GM12878 (cell line): ENCODE data around the gene COL26A1.

ENCODE experiments used
- CHD1 ChIP-seq: IDR thresholded peaks from 2 replicates; pipeline ENCODE4 v1.6.1; 2012; ENCODE audit warnings: low read depth, low read length, improper control_type of control experiment
- EZH2 ChIP-seq: IDR thresholded peaks from 2 replicates; pipeline ENCODE4 v1.6.1; 2012; ENCODE audit warnings: low read depth, mild to moderate bottlenecking, control low read depth, inconsistent platforms, low read length, borderline replicate concordance; ENCODE audit not compliant: control insufficient read depth
- GABPA ChIP-seq: IDR thresholded peaks from 2 replicates; pipeline ENCODE4 v1.6.1; 2014; ENCODE audit warnings: antibody characterized with exemption, low read depth, mild to moderate bottlenecking, inconsistent platforms
- KAT2A ChIP-seq: conservative IDR thresholded peaks from 2 replicates; pipeline ENCODE4 v1.6.1; 2011; ENCODE audit warnings: low read depth, low read length; ENCODE audit not compliant: control insufficient read depth
- NFIC ChIP-seq: IDR thresholded peaks from 2 replicates; pipeline ENCODE4 v1.6.1; 2012; ENCODE audit warnings: low read depth, mild to moderate bottlenecking, inconsistent platforms, low read length, moderate library complexity
- PAX5 ChIP-seq: IDR thresholded peaks from 2 replicates; pipeline ENCODE4 v1.6.1; 2011; ENCODE audit warnings: low read depth, low read length, borderline replicate concordance
- POLR2A ChIP-seq: IDR thresholded peaks from 2 replicates; pipeline ENCODE4 v1.6.1; 2011; ENCODE audit warnings: low read depth, mild to moderate bottlenecking, low read length
- POLR2AphosphoS5 ChIP-seq: IDR thresholded peaks from 2 replicates; pipeline ENCODE4 v1.6.1; 2011; ENCODE audit warnings: mild to moderate bottlenecking, low read length, inconsistent platforms
- RAD51 ChIP-seq: fragments of 450-650 bp; IDR thresholded peaks from 2 replicates; pipeline ENCODE4 v1.6.1; 2016; ENCODE audit warnings: moderate library complexity, mild to moderate bottlenecking, inconsistent platforms
- SMC3 ChIP-seq: IDR thresholded peaks from 2 replicates; pipeline ENCODE4 v1.6.1; 2011; ENCODE audit warnings: low read length, improper control_type of control experiment, borderline replicate concordance
- SUZ12 ChIP-seq: fragments of 200-600 bp; sonication (generic); IDR thresholded peaks from one replicate; pipeline ENCODE4 v1.6.1; 2018; ENCODE audit warnings: antibody characterized with exemption, mild to moderate bottlenecking; ENCODE audit not compliant: unreplicated experiment
- ZNF274 ChIP-seq: IDR thresholded peaks from one replicate; pipeline ENCODE4 v1.8.0; 2011; ENCODE audit not compliant: insufficient read length, insufficient read depth
- TF ChIP-seq, protein P1 (sequence below), 3 experiments: IDR thresholded peaks in 2 of 3; conservative IDR thresholded peaks in 1 of 3; 2 replicates each; pipeline ENCODE4 v1.5.1; 2011; ENCODE audit warnings: low read depth in 3 of 3, low read length in 3 of 3, mild to moderate bottlenecking in 3 of 3, control low read depth in 2 of 3, moderate library complexity in 2 of 3, inconsistent platforms in 1 of 3, mixed read lengths in 1 of 3; ENCODE audit not compliant: control insufficient read depth in 2 of 3, insufficient read depth in 1 of 3; ENCODE audit errors: extremely low read depth in 1 of 3
- TF ChIP-seq, protein P2 (sequence below): IDR thresholded peaks from 2 replicates; pipeline ENCODE4 v1.6.1; 2012; ENCODE audit warnings: low read depth, low read length, improper control_type of control experiment

GRCh38 chr7:101589976-101590662 is 227.4 kb downstream of the COL26A1 start:
- TF ChIP-seq ZNF274 (no peak), NFIC (no peak), SUZ12 (no peak), CHD1 (no peak), POLR2AphosphoS5 (no peak), KAT2A (no peak), RAD51 (no peak), EZH2 (no peak), PAX5 (no peak), SMC3 (no peak), GABPA (no peak), POLR2A (no peak)
- TF ChIP-seq, protein P1, sequence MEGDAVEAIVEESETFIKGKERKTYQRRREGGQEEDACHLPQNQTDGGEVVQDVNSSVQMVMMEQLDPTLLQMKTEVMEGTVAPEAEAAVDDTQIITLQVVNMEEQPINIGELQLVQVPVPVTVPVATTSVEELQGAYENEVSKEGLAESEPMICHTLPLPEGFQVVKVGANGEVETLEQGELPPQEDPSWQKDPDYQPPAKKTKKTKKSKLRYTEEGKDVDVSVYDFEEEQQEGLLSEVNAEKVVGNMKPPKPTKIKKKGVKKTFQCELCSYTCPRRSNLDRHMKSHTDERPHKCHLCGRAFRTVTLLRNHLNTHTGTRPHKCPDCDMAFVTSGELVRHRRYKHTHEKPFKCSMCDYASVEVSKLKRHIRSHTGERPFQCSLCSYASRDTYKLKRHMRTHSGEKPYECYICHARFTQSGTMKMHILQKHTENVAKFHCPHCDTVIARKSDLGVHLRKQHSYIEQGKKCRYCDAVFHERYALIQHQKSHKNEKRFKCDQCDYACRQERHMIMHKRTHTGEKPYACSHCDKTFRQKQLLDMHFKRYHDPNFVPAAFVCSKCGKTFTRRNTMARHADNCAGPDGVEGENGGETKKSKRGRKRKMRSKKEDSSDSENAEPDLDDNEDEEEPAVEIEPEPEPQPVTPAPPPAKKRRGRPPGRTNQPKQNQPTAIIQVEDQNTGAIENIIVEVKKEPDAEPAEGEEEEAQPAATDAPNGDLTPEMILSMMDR (IDR thresholded peaks at IDR 0.05 in 2 of 3, conservative IDR thresholded peaks at IDR 0.05 in 1 of 3; ENCODE audit: control insufficient read depth in 2 of 3, extremely low read depth in 1 of 3, insufficient read depth in 1 of 3, low read depth in 3 of 3, low read length in 3 of 3), result no peak
- TF ChIP-seq, protein P2, sequence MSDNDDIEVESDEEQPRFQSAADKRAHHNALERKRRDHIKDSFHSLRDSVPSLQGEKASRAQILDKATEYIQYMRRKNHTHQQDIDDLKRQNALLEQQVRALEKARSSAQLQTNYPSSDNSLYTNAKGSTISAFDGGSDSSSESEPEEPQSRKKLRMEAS, result no peak
